ENCODE measurements around the gene UBE2J1.

Gene UBE2J1

DNA sequence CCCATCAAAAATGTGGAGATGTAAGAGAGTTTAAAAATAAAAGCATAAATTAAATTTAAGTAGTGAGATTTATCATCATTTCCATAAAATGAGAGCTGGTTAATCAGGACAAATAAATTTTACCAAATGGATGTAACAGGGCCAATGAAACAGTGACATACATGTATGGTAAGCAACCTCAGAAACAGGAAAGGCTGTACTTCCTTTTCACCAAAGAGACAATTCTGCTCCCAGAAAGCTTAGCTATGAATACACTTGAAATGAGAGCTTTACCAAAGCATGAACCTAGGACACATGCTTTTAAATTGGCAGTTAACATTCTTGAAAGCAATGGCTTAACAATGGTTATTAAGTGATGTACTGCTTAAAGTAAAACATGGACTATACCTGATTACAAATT, 12.1 kb upstream of the UBE2J1 start:
- DNase-seq (ENCODE audit: low read depth), result no peak

- no peak for DNase-seq (ENCODE audit: low read depth)
Measured at GRCh38 chr6:89361171-89361570, 8.6 kb upstream of the UBE2J1 start.

DNA sequence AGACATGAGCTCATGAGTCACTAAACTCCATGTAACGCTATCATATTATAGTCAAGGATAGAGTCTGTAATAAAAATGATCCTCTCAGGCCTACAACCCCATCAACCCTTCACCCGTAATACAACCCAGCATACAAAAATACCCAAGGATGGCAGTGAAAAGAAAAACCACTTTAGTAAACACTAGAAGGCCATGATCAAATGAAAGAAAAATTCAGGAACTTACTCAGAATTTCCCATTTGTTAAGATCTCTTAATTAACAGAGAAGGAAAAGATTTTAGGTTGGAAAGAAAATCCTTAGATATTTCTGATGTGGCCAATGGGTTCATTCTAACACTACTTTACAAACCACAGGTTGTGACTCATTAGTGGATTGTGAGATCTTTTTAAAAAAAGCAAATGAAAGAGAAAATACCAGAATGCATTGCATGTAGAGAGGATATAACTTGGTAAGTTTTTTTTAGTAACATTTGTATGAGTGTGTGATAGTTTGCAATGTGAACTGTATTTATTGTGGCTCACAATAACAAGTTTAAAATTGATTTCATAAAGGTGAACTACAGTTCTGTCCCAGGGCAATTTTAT, 8.0 kb upstream of the UBE2J1 start:
- DNase-seq (ENCODE audit: low read depth), result no peak

DNA sequence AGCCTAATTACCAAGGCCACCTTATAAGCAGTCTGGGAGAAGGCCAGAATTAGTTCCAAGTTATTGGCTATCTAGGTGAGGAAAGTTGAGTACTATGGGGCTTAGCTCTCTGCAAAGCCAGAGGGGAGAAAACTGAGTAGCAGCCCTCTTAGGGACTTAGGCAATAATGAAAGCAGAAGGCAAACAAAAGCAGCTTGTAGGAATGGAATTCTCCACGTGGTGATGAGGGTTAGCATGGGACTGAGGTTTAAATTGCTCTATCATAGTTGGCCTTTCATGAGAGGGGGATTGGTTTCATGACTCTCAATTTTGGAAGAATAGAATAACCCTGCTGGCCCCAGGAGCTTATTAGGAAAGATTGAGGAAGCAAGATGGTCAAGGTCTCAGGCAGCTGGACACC, 7.0 kb upstream of the UBE2J1 start:
- DNase-seq (ENCODE audit: low read depth), result no peak

- no peak for DNase-seq (ENCODE audit: low read depth)
Measured at GRCh38 chr6:89357390-89357789, 4.9 kb upstream of the UBE2J1 start.

GRCh38 chr6:89356642-89357170, 4.2 kb upstream of the UBE2J1 start:
- DNase-seq (ENCODE audit: low read depth), result no peak

GRCh38 chr6:89355511-89356194, 3.1 kb upstream of the UBE2J1 start:
- no peak for DNase-seq (ENCODE audit: low read depth)

- DNase-seq (ENCODE audit: low read depth), result no peak
Measured at GRCh38 chr6:89353702-89354392, 1.3 kb upstream of the UBE2J1 start.

DNA sequence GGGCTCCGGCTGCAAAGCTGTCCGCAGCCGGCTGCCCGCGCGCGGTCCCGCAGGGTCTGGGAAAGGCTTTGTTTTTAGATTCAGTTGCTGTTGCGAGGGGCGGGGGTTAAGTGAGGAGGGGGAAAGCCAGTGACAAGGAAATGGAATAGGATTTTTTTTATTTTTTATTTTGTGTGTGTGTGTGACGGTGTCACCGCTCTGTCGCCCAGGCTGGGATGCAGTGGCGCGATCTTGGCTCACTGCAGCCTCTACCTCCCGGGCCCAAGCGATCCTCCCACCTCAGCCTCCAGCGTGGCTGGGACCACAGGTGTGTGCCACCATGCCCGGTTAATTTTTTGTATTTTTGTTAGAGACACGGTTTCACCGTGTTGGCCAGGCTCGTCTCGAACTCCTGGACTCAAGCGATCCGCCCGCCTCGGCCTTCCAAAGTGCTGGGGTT, 615 bp upstream of the UBE2J1 start:
- no peak for DNase-seq (ENCODE audit: low read depth)

- DNase-seq (ENCODE audit: low read depth), result no peak
Measured at GRCh38 chr6:89351671-89352277, 748 bp downstream of the UBE2J1 start.

DNA sequence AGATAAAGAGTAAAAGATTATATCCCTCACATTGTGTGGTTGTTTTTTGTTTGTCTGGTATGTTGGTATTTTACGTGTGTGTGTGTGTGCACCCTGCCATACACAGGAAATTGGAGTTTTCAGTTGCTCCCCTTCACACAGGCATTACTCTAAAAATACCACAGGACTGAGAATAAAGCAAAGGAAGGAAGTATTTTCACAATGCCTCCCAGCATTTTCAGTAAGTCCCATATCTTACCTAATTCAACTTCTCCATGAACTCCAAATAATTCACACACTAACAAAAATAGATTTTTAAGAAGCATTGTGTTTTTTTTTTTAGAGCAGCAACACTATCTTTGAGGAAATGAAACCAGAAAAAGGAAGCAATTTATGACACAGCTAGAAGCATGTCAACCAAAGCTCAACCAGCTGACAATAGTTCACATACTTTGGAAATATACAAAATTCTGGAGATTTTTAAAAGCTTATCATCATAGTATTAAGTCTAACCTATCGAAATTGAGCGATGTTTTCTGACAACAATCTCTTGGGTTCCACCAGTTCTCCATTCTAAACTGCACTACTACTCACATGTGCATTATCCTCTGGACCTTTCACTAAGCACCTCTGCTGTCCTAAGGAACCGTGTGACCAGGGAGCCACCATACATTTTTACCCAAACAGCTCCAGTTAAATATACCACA, 2.1 kb downstream of the UBE2J1 start:
- DNase-seq (ENCODE audit: low read depth), result no peak

DNA sequence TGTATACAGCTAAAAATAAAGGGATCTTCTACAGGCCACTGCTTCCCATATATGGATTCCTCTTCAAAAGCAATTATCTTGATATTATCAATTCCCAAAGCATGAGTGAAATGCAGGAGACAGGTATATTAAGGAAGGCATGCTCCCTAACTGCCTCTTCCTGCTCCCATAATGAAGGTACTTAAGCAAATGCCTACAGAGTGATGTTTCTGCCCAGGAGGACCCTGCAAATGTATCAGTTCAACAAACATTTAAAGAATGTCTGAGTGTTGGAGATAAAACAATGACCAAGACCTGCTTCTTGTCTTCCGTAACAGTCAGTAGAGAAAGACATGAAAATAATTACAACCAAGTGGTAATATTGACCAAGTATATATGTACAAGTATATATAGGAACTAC, 4.2 kb downstream of the UBE2J1 start:
- DNase-seq (ENCODE audit: low read depth), result no peak

- no peak for DNase-seq (ENCODE audit: low read depth)
Measured at GRCh38 chr6:89347825-89348224, 4.7 kb downstream of the UBE2J1 start.

DNA sequence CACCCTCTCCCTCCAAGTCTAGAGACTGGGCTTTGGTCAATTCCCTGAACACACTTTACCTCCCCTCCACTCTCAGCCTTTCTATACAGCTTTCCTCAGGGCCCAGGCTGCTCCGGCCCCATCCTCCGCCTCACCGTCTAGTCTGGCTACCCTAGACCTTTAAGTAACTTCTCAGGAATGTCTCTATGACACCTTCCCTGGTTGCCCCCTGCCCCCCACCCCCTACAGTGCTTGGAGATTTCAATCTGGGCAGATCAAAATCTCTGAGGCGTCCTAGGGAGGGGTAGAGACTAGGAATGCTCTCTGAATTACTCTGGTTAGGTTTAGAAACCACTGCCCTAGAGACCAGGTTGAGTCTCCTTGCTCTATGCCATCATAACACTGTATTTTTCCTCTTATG, 6.1 kb downstream of the UBE2J1 start:
- no peak for DNase-seq (ENCODE audit: low read depth)

GRCh38 chr6:89339565-89339964, 13.0 kb downstream of the UBE2J1 start:
- no peak for DNase-seq (ENCODE audit: low read depth)

DNA sequence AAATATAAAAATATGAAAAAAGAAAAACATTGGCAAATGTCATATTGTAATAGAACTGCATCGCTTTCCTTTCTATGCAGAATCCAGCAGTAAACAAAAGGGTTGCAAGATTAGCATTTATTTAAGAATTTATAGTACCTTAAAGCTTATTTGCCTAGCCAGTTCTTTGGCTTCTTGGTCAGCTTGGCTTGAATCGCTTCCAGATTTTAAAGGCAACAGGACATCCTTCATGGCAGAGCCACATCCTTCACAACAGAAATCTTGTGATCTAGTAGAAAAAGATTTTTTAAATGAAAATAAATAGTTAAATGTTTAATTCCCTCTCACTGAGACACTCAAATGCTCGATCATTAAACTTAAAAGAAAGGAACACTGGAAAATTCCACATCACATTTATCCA, 17.4 kb downstream of the UBE2J1 start:
- DNase-seq (ENCODE audit: low read depth), result no peak

GRCh38 chr6:89330910-89331309, 21.6 kb downstream of the UBE2J1 start:
- DNase-seq (ENCODE audit: low read depth), result no peak

GRCh38 chr6:89328976-89329375, 23.5 kb downstream of the UBE2J1 start:
- DNase-seq (ENCODE audit: low read depth), result no peak

DNA sequence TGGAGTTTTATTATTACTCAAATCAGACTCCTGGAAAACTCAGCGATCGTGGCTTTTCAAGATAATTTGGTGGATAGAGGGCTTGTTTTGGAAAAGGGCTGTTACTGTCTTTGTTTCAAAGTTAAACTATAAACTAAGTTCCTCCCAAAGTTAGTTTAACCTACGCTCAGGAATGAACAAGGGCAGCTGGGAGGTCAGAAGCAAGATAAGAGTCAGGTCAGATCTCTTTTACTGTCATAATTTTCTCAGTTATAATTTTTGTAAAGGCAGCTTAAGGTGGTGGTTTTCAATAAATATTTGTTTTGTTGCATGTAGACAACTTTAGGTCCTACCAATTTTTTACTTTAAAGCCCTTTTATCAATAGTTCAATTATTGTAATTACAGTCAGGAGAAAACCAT, 28.2 kb downstream of the UBE2J1 start:
- DNase-seq (ENCODE audit: low read depth), result no peak

- DNase-seq (ENCODE audit: low read depth), result no peak
Measured at GRCh38 chr6:89323511-89323971, 29.0 kb downstream of the UBE2J1 start.

DNA sequence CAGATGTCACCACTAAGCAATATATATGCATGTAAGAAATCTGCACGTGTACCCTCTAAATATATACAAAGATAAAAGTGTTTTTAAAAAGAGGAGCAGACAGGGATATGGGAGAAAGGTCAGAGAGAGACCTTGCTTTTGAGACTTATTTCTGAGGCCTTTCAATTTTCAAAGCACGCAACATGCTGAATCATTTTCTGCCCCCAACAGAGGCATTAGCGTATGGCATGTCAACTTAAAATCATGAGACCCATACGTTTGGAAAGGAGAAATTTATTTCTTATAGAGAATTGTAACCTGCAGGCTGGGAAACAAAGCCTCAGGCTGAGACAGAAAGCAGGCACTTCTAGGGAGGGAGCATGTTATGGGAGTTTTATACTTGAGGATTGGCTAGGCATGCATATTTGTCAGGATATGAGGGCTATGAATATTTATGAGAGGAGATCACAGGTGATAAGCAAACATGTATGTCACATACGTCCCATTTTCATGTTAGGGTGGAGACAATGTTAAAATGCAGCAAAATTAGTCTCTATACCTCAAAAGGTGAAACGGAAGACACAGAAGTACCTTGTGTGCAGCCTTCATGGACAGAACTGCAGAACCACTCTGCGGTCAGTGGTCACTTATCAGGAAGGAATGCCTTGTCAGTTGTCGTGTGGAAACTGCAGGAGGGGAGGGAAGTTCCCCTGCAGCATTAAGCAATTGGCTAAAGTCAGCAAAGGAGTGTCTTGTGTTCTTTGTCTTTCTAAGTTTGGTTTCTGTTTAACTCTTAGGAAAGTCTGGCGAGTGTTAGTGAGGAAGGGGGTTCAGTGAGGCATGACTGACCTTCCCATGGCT, 31.2 kb downstream of the UBE2J1 start:
- DNase-seq (ENCODE audit: low read depth), result no peak
